HG03135 (cell line): ENCODE measurements around the gene CFAP46.
"Not testable (repeated sequence)": the region's sequence is repeated elsewhere in the genome, so short reads cannot be mapped to it uniquely, and the experiment has no call there.

Source experiments
- ATAC-seq: cut with Tn5 transposase; IDR thresholded peaks from one replicate; pipeline ENCODE4 v1.9.1; 2021; ENCODE audit warnings: mild to moderate bottlenecking, moderate library complexity; ENCODE audit not compliant: unreplicated experiment

CFAP46 gene

DNA sequence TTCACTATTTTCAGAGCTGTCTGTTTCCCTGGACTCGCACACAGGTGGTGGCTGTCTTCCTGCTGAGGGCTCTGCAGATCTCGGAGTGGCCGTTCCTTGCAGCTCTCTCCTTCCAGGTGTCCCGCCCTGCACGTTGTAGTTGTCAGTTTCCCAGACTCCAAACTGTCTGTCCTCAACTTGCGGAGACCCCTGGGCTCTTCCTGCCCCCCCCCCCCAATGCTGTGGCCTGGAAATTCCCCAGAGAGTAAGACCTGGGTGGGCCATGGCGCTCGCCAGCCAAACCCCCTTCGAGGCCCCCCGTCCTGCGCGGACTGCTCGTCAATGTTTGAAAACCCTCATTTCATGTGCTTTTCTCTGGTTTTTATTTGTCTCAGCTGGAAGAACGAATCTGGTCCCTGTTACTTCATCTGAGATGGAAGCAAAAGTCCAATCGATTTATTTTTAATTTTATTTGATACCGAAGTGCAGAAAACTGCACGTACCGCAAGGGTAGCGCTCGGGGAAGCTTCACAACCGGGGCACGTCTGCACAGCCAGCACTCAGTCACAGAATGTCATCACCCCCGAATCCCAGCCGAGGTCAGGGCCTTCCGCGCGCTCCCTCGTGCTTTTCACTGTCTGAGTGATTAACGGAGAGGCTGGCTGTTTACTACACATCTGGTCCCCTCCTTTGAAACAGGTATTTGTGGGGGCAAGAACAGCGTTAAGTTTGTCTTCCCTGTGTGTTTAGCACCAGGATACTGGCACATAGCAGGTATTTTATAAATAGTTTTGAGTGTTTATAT, 110.0 kb downstream of the CFAP46 start:
- ATAC-seq: no peak

DNA sequence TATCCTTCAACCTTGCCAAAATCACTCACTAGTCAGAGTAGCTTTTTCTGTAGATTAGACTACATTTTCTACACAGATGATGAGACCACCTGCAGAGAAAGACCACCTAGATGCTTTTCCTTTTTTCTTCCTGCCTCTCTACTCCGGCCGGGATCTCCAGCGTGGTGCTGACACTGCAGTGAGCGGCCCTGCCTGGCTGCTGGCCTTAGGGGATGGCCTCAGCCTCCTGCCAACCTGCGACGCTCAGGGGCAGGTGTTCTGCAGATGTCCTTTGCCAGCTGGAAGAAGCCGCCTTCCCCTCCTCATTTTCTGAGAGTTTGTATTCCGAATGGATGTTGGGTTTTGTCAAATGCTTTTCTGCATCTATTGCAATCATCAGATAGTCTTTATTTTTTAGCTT, 113.0 kb downstream of the CFAP46 start:
- ATAC-seq: no peak

DNA sequence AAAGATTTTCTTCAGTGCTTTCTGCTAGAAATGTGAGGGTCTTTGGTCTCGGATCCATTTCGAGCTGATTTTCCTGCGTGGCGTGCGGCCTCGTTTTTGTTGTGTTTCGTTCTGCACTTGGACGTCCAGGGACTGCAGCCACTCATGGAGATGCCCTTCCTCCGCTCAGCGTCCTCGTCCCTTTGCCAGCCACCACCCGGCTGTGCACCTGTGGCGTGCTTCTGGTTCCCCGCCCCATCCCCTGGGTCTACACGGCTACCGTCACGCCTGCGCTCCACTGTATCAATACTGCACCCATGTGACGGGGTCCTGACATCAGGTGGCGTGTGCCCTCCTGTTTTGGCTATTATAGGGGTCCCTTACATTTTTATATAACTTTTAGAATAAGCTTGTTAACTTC, 113.7 kb downstream of the CFAP46 start:
- ATAC-seq: no peak

DNA sequence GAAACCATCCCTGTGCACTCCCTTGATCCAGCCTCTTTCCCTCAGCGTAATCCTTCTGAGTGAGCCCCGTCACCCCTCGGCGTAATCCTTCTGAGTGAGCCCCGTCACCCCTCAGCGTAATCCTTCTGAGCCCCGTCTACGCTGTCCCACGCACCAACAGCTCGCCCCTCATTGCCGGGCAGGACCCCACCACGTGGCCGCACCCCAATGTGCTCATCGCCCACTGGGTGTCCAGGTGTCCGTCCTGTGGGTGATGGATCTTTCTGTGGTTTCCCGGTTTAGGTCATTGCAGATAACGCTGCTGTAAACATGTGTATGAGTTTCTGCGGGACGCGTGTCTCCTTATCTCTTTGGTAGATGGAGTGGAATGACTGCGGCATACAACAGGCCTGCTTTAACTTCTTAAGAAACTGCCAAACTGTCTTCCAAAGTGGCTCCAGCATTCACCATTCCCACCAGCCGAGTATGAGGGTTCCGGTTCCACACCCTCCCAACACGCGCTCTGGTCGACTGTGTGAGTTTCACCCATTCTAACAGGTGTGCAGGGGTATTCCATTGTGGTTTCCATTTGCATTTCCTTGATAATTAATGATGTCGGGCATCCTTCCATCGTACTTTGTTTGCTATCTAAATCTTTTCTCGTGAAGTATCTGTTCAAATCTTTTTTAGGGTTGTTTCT, 114.4 kb downstream of the CFAP46 start:
- no peak for ATAC-seq

DNA sequence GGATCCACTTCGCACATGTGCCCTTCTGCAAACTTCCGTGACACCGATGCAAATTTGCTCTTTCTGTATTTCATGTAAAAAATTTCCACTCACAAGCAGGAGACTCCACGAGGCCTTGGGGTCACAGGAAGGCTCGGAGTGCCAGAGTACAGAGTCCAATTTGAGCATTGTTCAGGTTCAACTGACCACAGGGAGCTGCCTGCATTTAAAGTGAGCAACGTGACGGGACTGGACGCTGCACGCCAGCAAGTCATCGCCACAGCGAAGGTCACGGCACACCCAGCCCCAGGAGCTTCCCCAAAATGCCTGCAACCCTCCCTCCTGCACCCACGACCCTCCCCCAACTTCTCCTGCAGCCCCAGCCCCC, 115.0 kb downstream of the CFAP46 start:
- no peak for ATAC-seq

DNA sequence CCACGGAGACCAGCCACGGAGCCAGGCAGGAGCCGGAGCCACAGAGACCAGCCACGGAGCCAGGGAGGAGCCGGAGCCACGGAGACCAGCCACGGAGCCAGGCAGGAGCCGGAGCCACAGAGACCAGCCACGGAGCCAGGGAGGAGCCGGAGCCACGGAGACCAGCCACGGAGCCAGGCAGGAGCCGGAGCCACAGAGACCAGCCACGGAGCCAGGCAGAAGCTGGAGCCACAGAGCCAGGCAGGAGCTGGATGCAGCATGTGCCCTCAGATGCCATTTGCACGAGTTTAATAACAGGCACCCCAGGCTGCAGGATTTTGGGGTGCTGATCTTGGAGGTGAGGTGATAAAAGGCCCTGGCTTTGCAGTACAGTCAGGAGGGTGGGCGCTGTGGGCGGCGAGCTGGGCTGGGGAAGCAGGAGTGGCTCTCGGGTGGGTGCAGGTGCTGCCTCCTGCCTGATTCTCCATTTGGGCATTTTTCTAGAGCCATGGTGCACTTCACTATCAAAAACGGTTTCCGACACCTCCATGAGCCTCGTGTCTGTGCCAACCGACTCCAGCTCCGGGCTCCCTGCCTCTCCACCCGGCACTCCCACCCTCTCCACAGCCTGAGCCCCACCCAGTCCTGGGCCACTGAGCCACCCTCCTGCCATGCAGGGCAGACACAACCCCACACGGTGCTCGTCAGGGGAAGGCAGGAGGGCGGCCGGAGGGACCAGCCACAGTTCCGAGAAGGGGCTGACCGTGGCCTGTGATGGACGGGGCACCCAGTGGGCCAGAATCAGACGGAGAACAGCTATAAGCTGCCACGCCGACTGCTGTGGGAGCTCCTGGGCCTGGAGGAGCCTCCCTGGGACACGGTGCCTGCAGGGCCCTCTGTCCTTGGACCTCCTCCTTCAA, 115.6 kb downstream of the CFAP46 start:
- ATAC-seq: no peak

DNA sequence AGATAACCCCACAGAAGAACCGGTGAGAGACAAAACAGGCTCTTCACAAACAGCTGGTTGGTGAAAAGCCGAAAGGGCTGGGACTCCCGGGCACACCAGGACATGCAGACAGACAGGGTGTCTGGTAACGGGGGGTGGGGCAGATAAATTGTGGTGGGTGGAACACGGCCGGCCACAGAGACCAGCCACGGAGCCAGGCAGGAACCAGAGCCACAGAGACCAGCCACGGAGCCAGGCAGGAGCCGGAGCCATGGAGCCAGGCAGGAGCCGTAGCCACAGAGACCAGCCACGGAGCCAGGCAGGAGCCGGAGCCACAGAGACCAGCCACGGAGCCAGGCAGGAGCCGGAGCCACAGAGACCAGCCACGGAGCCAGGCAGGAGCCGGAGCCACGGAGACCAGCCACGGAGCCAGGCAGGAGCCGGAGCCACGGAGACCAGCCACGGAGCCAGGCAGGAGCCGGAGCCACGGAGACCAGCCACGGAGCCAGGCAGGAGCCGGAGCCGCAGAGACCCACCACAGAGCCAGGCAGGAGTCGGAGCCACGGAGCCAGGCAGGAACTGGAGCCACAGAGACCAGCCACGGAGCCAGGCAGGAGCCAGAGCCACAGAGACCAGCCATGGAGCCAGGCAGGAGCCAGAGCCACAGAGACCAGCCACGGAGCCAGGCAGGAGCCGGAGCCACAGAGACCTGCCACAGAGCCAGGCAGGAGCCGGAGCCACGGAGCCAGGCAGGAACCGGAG, 116.4 kb downstream of the CFAP46 start:
- ATAC-seq: not testable (repeated sequence)

DNA sequence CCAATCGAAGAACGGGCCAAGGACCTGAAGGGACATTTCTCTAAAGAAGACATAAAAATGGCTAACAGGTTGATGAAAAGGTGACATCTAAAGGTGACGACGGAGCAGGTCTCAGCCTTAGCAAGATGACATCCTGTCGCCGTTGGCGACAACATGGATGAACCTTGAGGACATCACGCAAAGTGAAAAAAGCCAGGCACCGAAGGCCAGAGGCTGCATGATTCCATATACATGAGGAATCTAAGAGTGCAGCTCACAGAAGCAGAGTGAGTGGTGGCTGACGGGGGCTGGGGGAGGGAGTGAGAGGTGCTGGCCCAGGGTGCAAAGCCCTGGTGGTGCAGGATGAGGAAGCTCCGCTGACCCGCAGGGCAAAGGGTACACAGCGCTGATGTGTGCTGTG, 122.3 kb downstream of the CFAP46 start:
- ATAC-seq: no peak

DNA sequence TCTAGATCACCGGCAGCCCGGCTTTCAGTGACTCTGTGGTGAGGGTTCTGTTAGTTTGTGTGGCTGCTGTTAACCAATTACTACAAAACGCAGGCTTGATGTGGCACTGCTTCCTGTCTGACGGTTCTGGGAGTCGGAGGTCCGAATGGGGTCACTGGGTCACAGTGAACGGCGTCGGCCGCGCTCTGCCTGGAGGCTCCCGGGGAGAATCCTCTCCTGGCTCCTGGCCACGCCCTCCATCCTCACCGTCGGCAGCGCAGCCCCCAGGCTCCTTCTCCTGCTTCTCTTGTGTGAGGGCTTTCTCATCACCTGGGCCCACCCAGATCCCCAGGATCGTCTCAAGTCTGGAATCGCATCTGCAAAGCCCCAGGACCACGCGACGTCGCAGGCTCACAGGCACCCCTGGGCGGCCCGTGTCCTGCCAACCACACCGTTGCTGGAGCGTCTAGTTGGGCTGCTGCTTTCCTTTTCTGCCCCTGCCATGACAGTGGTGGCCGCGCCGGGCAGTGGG, 124.6 kb downstream of the CFAP46 start:
- ATAC-seq: no peak

DNA sequence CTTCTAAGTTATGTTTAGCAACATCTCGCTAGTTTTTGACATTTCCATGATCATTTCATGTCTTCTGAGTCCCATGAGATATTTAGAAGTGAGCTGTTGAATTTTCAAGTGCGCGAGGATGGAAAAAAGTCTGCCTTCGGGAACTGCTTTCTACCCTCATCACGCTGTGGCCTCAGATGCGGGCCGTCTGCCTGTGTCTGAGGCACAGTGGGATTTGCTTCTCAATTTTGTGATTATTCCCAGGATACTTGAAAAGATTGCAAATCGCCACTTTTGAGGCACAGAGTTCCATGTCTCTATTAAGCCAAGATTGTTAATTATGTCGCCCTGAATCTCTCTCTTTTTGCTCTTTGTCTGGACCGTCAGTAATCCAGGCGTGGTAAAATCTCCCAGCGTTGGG, 125.7 kb downstream of the CFAP46 start:
- no peak for ATAC-seq

DNA sequence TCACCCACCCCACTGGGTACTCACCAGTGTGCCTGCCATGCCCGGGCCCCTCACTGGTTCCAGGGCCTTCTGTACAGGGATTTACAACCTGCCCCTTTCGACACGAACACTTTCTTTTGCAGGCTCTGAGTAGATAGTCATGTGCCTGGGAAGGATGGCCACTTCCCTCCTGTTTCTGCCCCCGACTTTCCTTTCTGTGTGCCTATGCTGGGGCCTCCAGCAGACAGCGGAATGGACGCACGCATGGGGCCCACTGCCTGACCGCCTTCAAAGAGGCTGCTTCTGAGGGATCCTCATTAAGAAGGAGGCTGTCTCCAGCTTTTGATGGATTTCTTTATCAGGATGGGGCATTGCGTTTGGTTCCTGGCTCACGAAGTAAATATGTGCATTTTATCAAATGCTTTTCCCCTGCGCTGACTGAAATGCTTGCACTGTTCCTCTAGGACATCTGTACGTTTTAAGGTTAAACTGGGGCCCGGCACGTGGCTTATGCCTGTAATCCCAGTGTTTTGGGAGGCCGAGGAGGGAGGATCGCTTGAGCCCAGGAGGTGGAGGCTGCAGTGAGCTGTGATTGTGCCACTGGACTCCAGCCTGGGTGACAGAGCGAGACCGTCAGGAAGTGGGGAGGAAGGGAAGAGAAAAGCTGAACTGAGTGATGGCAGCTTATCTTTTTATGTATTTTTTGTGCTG, 127.1 kb downstream of the CFAP46 start:
- no peak for ATAC-seq

DNA sequence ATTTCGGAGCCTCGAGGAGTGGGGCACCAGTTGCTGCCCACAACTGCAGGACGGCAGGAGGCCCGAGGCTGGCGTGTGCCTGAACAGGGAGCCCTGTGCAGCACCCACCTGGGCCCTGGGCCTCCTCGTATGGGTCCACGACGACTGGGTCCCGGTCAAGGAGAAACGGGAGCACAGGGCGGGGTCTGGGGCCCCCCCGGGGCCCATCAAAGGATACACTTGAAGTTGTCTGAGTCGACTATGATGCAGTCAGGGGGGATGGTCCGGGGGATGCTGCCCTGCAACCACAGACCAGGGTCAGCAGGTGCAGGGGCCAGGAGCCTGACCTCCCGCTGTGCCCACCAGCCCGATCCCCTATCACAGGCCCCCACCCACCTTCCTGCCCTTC, 127.9 kb downstream of the CFAP46 start:
- ATAC-seq: no peak

DNA sequence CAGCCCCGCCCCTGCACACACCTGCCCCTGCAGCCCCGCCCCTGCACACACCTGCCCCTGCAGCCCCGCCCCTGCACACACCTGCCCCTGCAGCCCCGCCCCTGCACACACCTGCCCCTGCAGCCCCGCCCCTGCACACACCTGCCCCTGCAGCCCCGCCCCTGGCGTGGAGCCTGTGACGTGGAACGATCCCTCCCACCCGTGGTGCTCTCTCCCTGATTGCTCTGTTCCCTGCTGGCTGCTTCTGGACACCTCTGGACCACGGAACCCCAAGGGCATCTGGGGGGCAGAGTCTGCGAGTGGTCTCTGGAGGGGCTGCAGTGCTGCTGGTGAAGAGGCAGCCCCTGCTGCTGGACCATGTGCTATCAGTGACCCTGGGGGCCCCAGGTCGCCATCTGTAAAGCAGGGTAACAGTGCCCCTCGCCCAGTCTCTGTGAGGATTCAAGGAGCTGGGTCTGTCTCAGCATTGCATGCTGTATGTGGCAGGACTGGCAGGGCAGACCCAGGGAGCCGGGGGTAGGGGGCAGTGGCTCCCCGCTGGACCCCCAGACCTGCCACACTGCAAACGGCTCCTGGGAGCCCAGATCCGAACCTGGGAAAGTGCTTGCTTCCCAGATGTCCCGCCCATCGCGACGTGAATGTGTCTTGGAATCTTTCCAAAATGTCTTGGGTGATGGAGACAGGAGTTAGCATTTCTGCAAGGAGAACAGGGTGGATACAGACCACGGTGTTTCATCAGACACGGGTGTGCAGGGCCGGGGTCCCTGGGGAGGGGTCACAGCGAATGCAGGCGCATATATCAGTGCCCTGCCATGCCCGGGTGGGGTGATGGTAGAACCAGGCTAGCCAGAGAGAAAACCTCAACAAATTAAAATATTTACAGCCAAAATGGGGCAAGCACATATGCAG, 128.6 kb downstream of the CFAP46 start:
- no peak for ATAC-seq

DNA sequence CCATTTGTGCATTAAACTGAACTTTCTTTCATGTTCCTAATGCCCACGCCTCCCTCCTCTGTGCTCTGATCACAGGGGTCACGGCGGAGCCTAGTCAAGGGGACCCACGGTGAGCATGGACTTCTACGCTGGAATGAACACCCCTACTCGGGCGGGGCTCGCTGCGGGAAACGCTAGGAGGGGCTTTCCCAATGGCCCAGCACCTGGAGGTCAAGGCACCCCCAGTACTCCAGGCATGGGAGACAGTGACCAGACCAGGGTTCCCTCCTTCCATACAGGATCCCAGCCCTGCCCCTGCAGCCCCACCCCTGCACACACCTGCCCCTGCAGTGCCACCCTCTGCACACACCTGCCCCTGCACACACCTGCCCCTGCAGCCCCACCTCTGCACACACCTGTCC, 129.4 kb downstream of the CFAP46 start:
- no peak for ATAC-seq

DNA sequence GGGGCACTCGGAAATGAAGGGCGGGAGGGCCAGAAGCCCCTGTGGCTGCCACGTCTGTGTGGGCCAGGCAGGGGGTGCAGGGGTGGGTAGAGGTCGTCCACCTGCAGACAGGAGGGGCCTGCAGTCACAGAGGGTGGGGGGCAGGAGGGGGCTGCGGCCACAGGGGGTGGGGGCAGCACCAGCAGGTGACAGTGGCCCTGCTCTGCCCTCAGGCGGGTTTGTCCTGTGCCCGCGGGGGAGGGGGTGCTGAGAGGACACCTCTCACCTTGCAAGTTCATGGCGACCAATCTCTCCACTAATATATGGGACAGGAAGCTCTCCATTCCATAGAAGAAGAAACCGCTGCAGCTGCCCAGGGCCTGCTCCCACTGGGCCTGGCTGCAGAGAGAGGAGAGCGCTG, 129.8 kb downstream of the CFAP46 start:
- no peak for ATAC-seq

DNA sequence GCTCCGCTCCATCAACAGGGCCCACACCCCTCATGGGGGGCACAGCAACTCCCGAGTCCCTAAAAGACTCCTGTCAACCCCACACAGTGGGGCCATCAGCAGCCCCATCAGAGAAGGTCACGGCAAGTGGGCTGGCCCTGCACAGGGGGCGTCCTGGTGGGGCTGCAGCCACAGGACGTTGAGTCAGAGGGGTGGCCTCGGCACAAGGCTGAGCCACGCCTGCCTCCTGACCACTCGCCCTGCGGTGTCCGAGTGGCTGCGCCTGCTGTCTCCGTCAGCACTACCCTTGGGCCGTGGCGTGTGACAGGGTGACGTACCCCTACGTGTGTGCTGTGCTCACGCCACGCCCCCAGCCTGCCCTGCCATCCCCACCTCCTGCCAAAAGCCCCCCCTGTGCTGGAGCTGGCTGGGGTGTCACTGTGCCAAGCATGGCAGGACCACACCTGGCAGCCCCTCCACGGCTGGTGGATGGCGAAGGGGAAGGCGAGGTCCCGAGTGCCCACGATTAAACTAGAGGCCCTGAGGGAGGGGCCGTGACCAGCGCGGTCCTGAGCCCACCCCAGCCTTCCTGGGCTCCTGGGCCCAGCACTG, 130.4 kb downstream of the CFAP46 start:
- no peak for ATAC-seq

DNA sequence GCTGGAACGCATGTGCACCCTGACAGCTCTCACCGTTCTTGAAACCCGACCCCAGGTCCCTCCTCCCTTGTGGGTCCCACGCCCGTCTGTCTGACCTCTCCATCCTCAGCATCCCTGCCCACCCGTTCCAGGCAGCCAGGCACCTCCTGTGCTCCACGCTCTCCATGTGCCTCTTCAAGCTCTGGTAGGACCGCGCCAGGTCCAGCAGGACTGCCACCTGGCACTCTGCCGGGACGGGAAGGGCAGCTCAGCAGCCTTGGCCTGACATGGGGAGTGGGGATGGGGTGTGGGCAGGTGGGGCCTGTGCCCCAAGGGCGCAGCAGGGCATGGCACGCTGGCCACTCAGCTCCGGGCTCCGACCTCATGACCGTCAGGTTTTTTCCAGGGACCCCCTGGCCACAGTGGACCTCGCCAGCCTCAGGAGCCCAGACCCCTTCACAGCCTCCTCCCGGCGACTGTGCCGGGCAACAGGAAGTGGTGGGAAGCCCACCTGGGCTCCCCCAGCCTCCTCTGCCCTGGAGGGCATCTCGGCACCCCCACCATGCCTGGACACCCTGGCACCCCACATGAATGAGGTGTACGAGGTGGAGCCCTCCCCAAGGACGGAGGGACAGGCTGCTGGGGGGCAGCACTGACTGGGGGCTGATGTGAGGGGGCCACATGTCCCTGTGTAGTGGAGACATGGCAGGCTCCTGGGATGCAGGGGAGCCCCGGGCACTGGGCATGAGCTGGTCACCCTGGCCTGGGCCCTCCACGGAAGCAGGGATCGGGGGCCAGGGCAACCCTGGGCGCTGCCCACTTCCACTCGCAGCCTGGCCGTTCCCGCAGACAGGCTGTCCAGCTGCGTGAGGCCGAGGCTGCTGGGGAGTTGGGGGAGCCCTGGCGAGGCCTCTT, 131.3 kb downstream of the CFAP46 start:
- no peak for ATAC-seq
